HG03159 (cell line): Measurements from ENCODE around the gene TAPBP.
A peak's percentile ranks its signal among the peaks of the same experiment; 100 is the strongest.
"Not testable (repeated sequence)": the region's sequence is repeated elsewhere in the genome, so short reads cannot be mapped to it uniquely, and the experiment has no call there.

ENCODE experiments used
- ATAC-seq: cut with Tn5 transposase; IDR thresholded peaks from one replicate; pipeline ENCODE4 v1.9.1; 2021; ENCODE audit warnings: mild to moderate bottlenecking, moderate library complexity; ENCODE audit not compliant: unreplicated experiment

The TAPBP gene

DNA sequence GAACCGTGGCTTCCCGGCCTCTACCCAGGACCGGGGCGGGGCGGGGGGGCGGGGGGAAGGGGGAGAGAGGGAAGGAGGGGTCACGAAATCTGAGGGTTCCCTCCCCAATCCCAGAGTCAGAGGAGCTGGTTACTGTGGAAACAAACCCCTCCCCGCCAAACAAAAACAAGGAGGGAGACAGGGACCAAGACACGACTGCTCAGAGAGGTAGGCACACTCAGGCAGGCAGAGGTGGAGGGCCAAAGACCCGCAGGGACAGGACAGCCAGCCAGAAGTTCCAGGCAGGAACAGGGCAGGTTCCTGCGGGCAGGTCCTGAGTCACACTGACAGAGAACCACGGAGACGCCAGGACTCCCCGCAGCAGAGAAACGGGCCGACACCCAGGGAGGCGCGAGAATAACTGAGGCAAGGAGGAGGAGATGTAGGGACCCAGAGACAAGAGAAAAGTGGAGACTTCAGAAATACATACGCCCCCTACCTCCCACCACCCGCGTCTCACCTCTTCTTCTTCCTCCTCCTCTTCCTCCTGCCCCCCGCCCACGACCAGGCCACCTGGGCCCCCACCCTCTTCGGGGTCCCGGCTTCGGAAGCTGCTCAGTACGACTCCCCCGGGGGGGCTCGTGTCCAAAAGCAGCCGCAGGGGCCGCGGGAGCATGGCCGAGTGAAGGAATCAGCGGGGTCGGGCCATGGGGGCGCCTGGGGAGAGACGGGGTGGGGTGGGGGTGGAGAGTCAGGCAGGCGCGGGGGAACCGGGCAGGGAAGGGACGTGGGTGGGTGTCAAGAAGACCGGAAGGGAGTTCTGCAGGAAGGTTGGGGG, 15.7 kb downstream of the TAPBP start:
- no peak for ATAC-seq

- no peak for ATAC-seq
These were observed 16.4 kb downstream of the TAPBP start for GRCh38 chr6:33297406-33297955.

DNA sequence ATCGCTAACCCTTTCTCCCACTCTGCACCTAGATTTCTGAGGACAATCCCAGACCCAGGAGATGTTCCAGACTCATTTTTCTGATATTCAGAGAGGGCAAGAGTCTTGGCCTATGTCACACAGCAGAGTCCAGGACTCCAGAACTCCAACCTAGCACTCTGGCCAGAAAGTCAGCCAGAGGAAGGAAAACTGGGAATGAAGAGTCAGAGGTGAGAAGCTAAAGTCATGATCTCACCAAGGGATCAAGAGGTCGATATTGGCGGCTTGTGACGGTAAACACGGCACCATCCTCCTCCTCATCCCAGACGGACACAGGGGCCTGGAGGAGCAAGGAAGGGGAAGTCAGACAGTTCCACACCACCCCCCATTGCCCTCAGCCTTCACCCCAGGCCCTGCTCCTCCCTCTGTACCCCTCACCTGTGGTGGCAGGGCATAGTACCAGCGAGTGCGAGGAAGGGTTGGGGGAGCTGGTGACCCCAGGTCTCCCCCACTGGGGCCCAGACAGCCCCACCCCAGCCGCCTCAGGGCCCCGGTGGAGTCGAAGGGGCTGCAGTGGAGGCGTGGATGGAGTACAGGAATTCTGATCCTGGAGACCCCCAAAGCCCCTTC, 17.0 kb downstream of the TAPBP start:
- no peak for ATAC-seq

GRCh38 chr6:33295621-33296369, 18.1 kb downstream of the TAPBP start:
- ATAC-seq = no peak

- ATAC-seq = no peak
These were observed 19.6 kb downstream of the TAPBP start for GRCh38 chr6:33294086-33294823.

GRCh38 chr6:33292996-33293682, 20.7 kb downstream of the TAPBP start:
- ATAC-seq = no peak

- ATAC-seq = no peak
These were observed 23.4 kb downstream of the TAPBP start for GRCh38 chr6:33290459-33290858.

DNA sequence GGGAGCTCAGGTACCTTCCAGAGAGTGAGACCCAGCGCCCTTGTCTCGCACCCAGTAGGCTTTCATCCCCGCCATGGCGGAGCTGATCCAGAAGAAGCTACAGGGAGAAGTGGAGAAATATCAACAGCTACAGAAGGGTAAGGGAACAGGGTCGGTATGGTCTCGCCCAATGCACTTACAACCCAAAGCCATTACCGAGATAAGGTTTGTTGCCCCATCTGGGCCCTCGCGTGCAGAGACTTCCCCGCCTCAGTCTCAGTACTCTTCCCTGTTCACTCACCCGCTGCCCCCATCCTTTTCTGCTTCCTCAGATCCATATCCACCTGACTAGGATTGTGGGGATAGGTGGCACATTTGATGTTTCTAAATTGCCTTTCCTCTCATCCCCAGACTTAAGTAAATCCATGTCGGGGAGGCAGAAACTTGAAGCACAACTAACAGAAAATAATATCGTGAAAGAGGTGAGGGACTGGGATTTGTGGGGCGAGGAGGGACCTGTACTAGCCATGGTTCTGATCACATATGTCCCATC, 24.0 kb downstream of the TAPBP start:
- ATAC-seq = peak; percentile 17

DNA sequence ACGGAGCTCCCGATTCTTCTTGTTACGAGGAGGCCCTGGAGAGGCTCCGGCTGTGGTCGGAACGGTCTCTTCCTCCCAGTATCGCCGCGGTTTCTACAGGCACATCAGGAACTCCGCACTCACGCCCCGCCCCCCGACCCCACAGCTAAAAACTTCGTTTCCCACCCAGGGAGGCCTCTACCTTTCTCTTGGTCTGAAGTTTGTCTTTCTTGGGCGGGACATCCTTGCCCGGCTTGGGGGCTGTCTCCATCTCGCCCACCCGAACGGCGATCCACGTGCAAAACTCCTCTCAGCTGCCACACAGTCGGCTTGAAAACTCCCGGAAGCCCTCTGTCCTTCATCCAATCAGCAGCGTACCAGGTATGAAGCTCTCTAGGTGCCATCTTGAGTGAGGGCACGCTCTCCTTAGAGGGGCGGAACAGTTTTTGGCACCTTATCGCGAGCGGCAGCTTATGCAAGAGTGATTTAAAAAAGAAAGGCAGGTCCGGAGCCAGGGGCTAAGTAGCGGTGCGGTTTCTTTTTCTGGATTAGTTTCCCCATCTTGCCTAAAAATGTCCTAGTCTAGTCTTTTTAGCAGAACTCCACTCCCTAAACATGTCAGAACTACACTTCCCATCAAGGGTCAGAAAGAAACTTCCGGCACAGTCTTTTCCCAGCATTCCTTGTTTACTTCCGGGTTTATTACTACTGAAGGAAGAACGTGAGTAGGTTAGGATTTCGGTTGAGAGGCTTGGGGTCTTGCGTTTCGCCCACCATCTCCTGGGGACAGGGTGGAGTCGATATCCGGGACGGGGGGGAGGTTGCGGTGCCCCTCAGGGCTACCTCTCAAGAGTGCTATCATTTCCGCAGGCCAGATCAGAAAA, 24.7 kb downstream of the TAPBP start, which contains the start of the genes PFDN6 and WDR46:
Gene PFDN6, plus strand, starts transcription at position 681 of the 863 bp plus-strand sequence. CDS start 256 bp downstream, outside the sequence.
Gene WDR46, minus strand, starts transcription at position 319 of the 863 bp plus-strand sequence. Its CDS starts 69 bp downstream, at position 250.
- peak; percentile 80 for ATAC-seq

- no peak for ATAC-seq
These were observed 25.5 kb downstream of the TAPBP start for GRCh38 chr6:33288141-33288920.

GRCh38 chr6:33286946-33287914, 26.6 kb downstream of the TAPBP start:
- no peak for ATAC-seq

DNA sequence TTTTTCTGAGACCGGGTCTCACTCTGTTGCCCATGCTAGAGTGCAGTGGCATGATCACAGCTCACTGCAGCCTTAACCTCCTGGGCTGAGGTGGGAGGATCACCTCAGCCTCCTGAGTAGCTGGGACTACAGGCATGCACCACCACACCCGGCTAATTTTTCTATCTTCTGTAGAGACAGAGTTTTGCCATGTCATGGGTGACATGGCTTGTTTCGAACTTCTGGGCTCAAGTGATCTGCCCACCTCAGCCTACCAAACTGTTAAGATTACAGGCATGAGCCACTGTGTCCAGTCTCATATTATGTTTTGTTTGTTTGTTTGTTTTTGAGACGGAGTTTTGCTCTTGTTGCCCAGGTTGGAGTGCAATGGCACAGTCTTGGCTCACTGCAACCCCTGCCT, 28.7 kb downstream of the TAPBP start:
- ATAC-seq = not testable (repeated sequence)

DNA sequence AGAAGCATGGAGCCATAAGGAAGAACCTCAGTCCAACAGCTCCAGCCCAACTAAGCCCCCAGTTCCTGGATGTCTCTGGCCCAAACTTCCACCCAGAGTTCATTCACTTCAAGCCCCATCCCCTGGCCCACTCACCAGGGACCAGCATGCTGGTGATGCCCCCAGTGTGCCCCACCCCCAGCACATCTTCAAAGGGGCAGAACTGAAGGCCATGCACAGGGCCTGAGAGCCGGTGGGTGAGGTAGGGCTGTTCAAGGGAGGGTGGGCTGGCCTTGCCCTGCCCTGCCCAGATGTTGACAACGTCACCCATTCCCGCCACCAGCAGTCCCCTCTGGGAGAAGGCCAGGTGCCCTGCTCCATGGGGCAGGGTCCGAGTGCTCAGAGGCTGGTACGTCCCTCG, 33.3 kb downstream of the TAPBP start:
- no peak for ATAC-seq

DNA sequence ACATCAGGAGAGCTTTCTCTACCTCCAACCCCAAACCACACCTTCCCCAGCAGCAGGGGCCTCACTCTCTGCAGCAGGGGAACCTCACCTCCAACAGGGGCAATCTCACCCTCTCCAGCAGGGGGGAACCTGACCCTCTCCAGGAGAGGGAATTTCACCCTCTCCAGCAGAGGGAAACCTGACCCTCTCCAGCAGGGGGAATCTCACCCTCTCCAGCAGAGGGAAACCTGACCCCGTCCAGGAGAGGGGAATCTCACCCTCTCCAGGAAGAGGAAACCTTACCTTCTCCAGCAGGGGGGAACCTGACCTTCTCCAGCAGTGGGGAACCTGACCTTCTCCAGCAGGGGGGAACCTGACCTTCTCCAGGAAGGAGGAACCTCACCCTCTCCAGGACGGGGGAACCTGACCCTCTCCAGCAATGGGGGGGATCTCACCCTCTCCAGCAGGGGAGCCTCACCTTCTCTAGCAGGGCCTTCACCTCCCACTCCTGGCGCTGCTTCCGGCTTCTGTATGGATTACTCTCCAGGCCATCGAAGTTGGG, 33.8 kb downstream of the TAPBP start:
- no peak for ATAC-seq

- ATAC-seq = no peak
These were observed 34.6 kb downstream of the TAPBP start for GRCh38 chr6:33279257-33279695.

- ATAC-seq = no peak
These were observed 35.1 kb downstream of the TAPBP start for GRCh38 chr6:33278810-33279209.

GRCh38 chr6:33278392-33278741, 35.5 kb downstream of the TAPBP start:
- no peak for ATAC-seq
